Measurements from ENCODE around the gene ACKR1. TPM values are rescaled to one million over a fixed set of nuclear protein-coding genes. Genes with fewer than 3 reads are reported as not detected.

Gene ACKR1
- total RNA-seq (2.7 TPM), polyA plus RNA-seq (ENCODE audit: insufficient read depth in 1 of 8, insufficient read length in 8 of 8, low replicate concordance in 1 of 8) (1 to 10 TPM in 7 of 8 donors, under 1 TPM in 1; 0.94 to 3.2 (median 1.5) TPM)
- long read RNA-seq, donor 1: 0 reads
- long read RNA-seq, donor 2: 0 reads
- long read RNA-seq, donor 3, transcript ACKR1-202 (2 exons, 2,008 nt): major isoform, 5 of 5 reads
- long read RNA-seq, donor 3, partial matches to known transcripts: 0 of 5 reads
- long read RNA-seq, donor 3, other reads (novel, unspliced or antisense): 0 of 5 reads
- long read RNA-seq, donor 4, partial matches to known transcripts: 0 of 2 reads
- long read RNA-seq, donor 4, other reads (novel, unspliced or antisense): 0 of 2 reads
- long read RNA-seq, donor 5, partial matches to known transcripts: 0 of 2 reads
- long read RNA-seq, donor 5, other reads (novel, unspliced or antisense): 0 of 2 reads
- long read RNA-seq, donor 6: 0 reads
- long read RNA-seq, donor 7, partial matches to known transcripts: 0 of 1 reads
- long read RNA-seq, donor 7, other reads (novel, unspliced or antisense): 0 of 1 reads
- long read RNA-seq, donor 8: 0 reads
- long read RNA-seq, donor 9, partial matches to known transcripts: 0 of 1 reads
- long read RNA-seq, donor 9, other reads (novel, unspliced or antisense): 0 of 1 reads
- long read RNA-seq, donor 10, partial matches to known transcripts: 0 of 1 reads
- long read RNA-seq, donor 10, other reads (novel, unspliced or antisense): 0 of 1 reads
- long read RNA-seq, donor 11, partial matches to known transcripts: 0 of 3 reads
- long read RNA-seq, donor 11, other reads (novel, unspliced or antisense): 0 of 3 reads

GRCh38 chr1:159204161-159205141, at the start of gene ACKR1:
Gene ACKR1, plus strand, starts transcription at chr1:159204875. Its CDS starts 85 bp downstream, at chr1:159204960.
- Histone ChIP-seq H3K36me3 (ENCODE audit: control insufficient read depth, insufficient read depth, low read length) (no peaks in the 10 kb centered on the region), H3K9me3 (replicated peaks; ENCODE audit: control insufficient read depth, low read depth, low read length) (no peaks in the 10 kb centered on the region), H3K4me3 (ENCODE audit: low read length) (no peak within 1 kb of the TSS), H3K4me1 (ENCODE audit: control insufficient read depth, insufficient read depth, low read length) (no peaks in the 10 kb centered on the region), H3K27me3 (ENCODE audit: control insufficient read depth, insufficient read depth, low read length) (peaks cover 18% of the 10 kb centered on the region), H3K27ac (ENCODE audit: low read length) (no peak within 1 kb of the TSS)
- DNase-seq: no peak
- 48% methylated on average over 9 of the region's 13 CpGs for WGBS (ENCODE audit: insufficient coverage)

- 0% methylated on average over 2 of the region's 4 CpGs for WGBS (ENCODE audit: insufficient coverage)
- H3K27me3 ChIP-seq (ENCODE audit: control insufficient read depth, insufficient read depth, low read length): peaks cover 2% of the 10 kb centered on the region
- H3K27ac ChIP-seq (ENCODE audit: low read length): no peak overlapping the region
- peak; percentile 87 for DNase-seq
- H3K36me3 ChIP-seq (ENCODE audit: control insufficient read depth, insufficient read depth, low read length): no peaks in the 10 kb centered on the region
- H3K9me3 ChIP-seq (replicated peaks; ENCODE audit: control insufficient read depth, low read depth, low read length): no peaks in the 10 kb centered on the region
- no peaks in the 10 kb centered on the region for H3K4me1 ChIP-seq (ENCODE audit: control insufficient read depth, insufficient read depth, low read length)
- no peak overlapping the region for H3K4me3 ChIP-seq (ENCODE audit: low read length)
Observed at GRCh38 chr1:159161001-159161718, 43.5 kb upstream of the ACKR1 start.

GRCh38 chr1:159161719-159162026, 43.0 kb upstream of the ACKR1 start:
- DNase-seq: no peak
- no CpG with 5 or more reads among the region's 1 CpG for WGBS (ENCODE audit: insufficient coverage)
- peaks cover 2% of the 10 kb centered on the region for H3K27me3 ChIP-seq (ENCODE audit: control insufficient read depth, insufficient read depth, low read length)
- H3K4me3 ChIP-seq (ENCODE audit: low read length): no peak overlapping the region
- no peaks in the 10 kb centered on the region for H3K4me1 ChIP-seq (ENCODE audit: control insufficient read depth, insufficient read depth, low read length)
- no peaks in the 10 kb centered on the region for H3K9me3 ChIP-seq (replicated peaks; ENCODE audit: control insufficient read depth, low read depth, low read length)
- H3K27ac ChIP-seq (ENCODE audit: low read length): no peak overlapping the region
- H3K36me3 ChIP-seq (ENCODE audit: control insufficient read depth, insufficient read depth, low read length): no peaks in the 10 kb centered on the region

GRCh38 chr1:159162516-159163265, 42.0 kb upstream of the ACKR1 start:
- DNase-seq: no peak
- no peak overlapping the region for H3K4me3 ChIP-seq (ENCODE audit: low read length)
- no peaks in the 10 kb centered on the region for H3K4me1 ChIP-seq (ENCODE audit: control insufficient read depth, insufficient read depth, low read length)
- WGBS (ENCODE audit: insufficient coverage): 75% methylated on average over 1 of the region's 4 CpGs
- peaks cover 4% of the 10 kb centered on the region for H3K27me3 ChIP-seq (ENCODE audit: control insufficient read depth, insufficient read depth, low read length)
- H3K9me3 ChIP-seq (replicated peaks; ENCODE audit: control insufficient read depth, low read depth, low read length): no peaks in the 10 kb centered on the region
- H3K27ac ChIP-seq (ENCODE audit: low read length): no peak overlapping the region
- H3K36me3 ChIP-seq (ENCODE audit: control insufficient read depth, insufficient read depth, low read length): no peaks in the 10 kb centered on the region

- H3K4me1 ChIP-seq (ENCODE audit: control insufficient read depth, insufficient read depth, low read length): no peaks in the 10 kb centered on the region
- no peak for DNase-seq
- no peak overlapping the region for H3K27ac ChIP-seq (ENCODE audit: low read length)
- H3K27me3 ChIP-seq (ENCODE audit: control insufficient read depth, insufficient read depth, low read length): peaks cover 7% of the 10 kb centered on the region
- no peaks in the 10 kb centered on the region for H3K9me3 ChIP-seq (replicated peaks; ENCODE audit: control insufficient read depth, low read depth, low read length)
- no peak overlapping the region for H3K4me3 ChIP-seq (ENCODE audit: low read length)
- no peaks in the 10 kb centered on the region for H3K36me3 ChIP-seq (ENCODE audit: control insufficient read depth, insufficient read depth, low read length)
- WGBS (ENCODE audit: insufficient coverage): 65% methylated on average over 7 of the region's 9 CpGs
Observed at GRCh38 chr1:159163614-159164228, 41.0 kb upstream of the ACKR1 start.

GRCh38 chr1:159168043-159168442, 36.6 kb upstream of the ACKR1 start:
- H3K4me1 ChIP-seq (ENCODE audit: control insufficient read depth, insufficient read depth, low read length): peaks cover 8% of the 10 kb centered on the region
- no peak for DNase-seq
- no peaks in the 10 kb centered on the region for H3K36me3 ChIP-seq (ENCODE audit: control insufficient read depth, insufficient read depth, low read length)
- no peak overlapping the region for H3K4me3 ChIP-seq (ENCODE audit: low read length)
- H3K27me3 ChIP-seq (ENCODE audit: control insufficient read depth, insufficient read depth, low read length): peaks cover 35% of the 10 kb centered on the region
- H3K9me3 ChIP-seq (replicated peaks; ENCODE audit: control insufficient read depth, low read depth, low read length): no peaks in the 10 kb centered on the region
- WGBS (ENCODE audit: insufficient coverage): 44% methylated on average over 4 of the region's 4 CpGs
- H3K27ac ChIP-seq (ENCODE audit: low read length): no peak overlapping the region

GRCh38 chr1:159170639-159171038, 34.0 kb upstream of the ACKR1 start:
- Histone ChIP-seq H3K27me3 (ENCODE audit: control insufficient read depth, insufficient read depth, low read length) (peaks cover 38% of the 10 kb centered on the region), H3K27ac (ENCODE audit: low read length) (no peak overlapping the region), H3K9me3 (replicated peaks; ENCODE audit: control insufficient read depth, low read depth, low read length) (no peaks in the 10 kb centered on the region), H3K36me3 (ENCODE audit: control insufficient read depth, insufficient read depth, low read length) (no peaks in the 10 kb centered on the region), H3K4me1 (ENCODE audit: control insufficient read depth, insufficient read depth, low read length) (peaks cover 8% of the 10 kb centered on the region), H3K4me3 (ENCODE audit: low read length) (no peak overlapping the region)
- 53% methylated on average over 4 of the region's 5 CpGs for WGBS (ENCODE audit: insufficient coverage)
- no peak for DNase-seq

- 4% methylated on average over 10 of the region's 29 CpGs for whole genome bisulfite sequencing (ENCODE audit: insufficient coverage)
- no peak within 1 kb of the TSS for H3K27ac ChIP-seq (ENCODE audit: low read length)
Observed at GRCh38 chr1:159171254-159171687, 33.4 kb upstream of the ACKR1 start, which contains the start of gene CADM3. Gene CADM3, plus strand, starts transcription at chr1:159171615. Its CDS starts 151 bp downstream, at chr1:159171766.

More at GRCh38 chr1:159171254-159171687, 33.4 kb upstream of the ACKR1 start, which contains the start of gene CADM3:
- Histone ChIP-seq H3K9me3 (replicated peaks; ENCODE audit: control insufficient read depth, low read depth, low read length) (no peaks in the 10 kb centered on the region), H3K36me3 (ENCODE audit: control insufficient read depth, insufficient read depth, low read length) (no peaks in the 10 kb centered on the region), H3K27me3 (ENCODE audit: control insufficient read depth, insufficient read depth, low read length) (peaks cover 38% of the 10 kb centered on the region), H3K4me1 (ENCODE audit: control insufficient read depth, insufficient read depth, low read length) (peaks cover 8% of the 10 kb centered on the region), H3K4me3 (ENCODE audit: low read length) (no peak within 1 kb of the TSS)
- no peak for DNase-seq

Measured in muscle of leg (tissue), 16 donors.